Neural cell (in vitro differentiated cells): ENCODE measurements around the gene FAM171A1. TPM values are rescaled to one million over a fixed set of nuclear protein-coding genes. Genes with fewer than 3 reads are reported as not detected.

Source experiments
- H2AFZ ChIP-seq: fragments of 200-600, 300-800 bp; sonication (generic), shearing (Covaris generic); 2 replicates; pipeline ENCODE4 v1.6.0; 2014; ENCODE audit warnings: low read depth, mild to moderate bottlenecking, antibody characterized with exemption, low read length, moderate library complexity
- H3F3A ChIP-seq: fragments of 200-600 bp; shearing (Covaris generic); 2 replicates; pipeline ENCODE4 v1.6.1; 2016; ENCODE audit warnings: mild to moderate bottlenecking, moderate library complexity, mixed read lengths, antibody characterized with exemption, low read length; ENCODE audit not compliant: insufficient read depth, poor library complexity, severe bottlenecking
- H3K27ac ChIP-seq: fragments of 200-600, 300-800 bp; sonication (generic), shearing (Covaris generic); 2 replicates; pipeline ENCODE4 v1.5.1; 2014; ENCODE audit warnings: mild to moderate bottlenecking, low read length, moderate library complexity
- H3K27me3 ChIP-seq: fragments of 300-800, 200-600 bp; sonication (generic), shearing (Covaris generic); 2 replicates; pipeline ENCODE4 v1.6.0; 2014; ENCODE audit warnings: mild to moderate bottlenecking, low read depth, low read length, moderate library complexity; ENCODE audit not compliant: insufficient read depth
- H3K36me3 ChIP-seq: fragments of 300-800, 200-600 bp; sonication (generic), shearing (Covaris generic); 2 replicates; pipeline ENCODE4 v1.5.1; 2014; ENCODE audit warnings: mild to moderate bottlenecking, antibody characterized with exemption, low read length, moderate library complexity; ENCODE audit not compliant: insufficient read depth
- H3K4me2 ChIP-seq: fragments of 300-800, 200-600 bp; sonication (generic), shearing (Covaris generic); 2 replicates; pipeline ENCODE4 v1.6.0; 2014; ENCODE audit warnings: mild to moderate bottlenecking, low read length
- H3K4me3 ChIP-seq: fragments of 300-800, 200-600 bp; sonication (generic), shearing (Covaris generic); 2 replicates; pipeline ENCODE4 v1.5.1; 2014; ENCODE audit warnings: mild to moderate bottlenecking, low read length, moderate library complexity
- H3K79me2 ChIP-seq: fragments of 200-600 bp; shearing (Covaris generic); replicated peaks from 2 replicates; pipeline ENCODE4 v1.6.0; 2014; ENCODE audit warnings: mild to moderate bottlenecking, low read length, moderate library complexity; ENCODE audit not compliant: insufficient read depth
- H3K9ac ChIP-seq: fragments of 300-800, 200-600 bp; sonication (generic), shearing (Covaris generic); 2 replicates; pipeline ENCODE4 v1.6.1; 2016; ENCODE audit warnings: mild to moderate bottlenecking, low read length, mixed read lengths
- H3K9me2 ChIP-seq: fragments of 200-600 bp; shearing (Covaris generic); 2 replicates; pipeline ENCODE4 v1.6.1; 2016; ENCODE audit warnings: mild to moderate bottlenecking, low read length, mixed read lengths; ENCODE audit not compliant: insufficient read depth
- H3K9me3 ChIP-seq: fragments of 200-600, 300-800 bp; sonication (generic), shearing (Covaris generic); 2 replicates; pipeline ENCODE4 v1.6.1; 2016; ENCODE audit warnings: mild to moderate bottlenecking, mixed run types, low read length, moderate library complexity, mixed read lengths
- H4K20me1 ChIP-seq: fragments of 200-600 bp; shearing (Covaris generic); 2 replicates; pipeline ENCODE4 v1.6.1; 2016; ENCODE audit warnings: mild to moderate bottlenecking, mixed run types; ENCODE audit not compliant: insufficient read depth
- CTCF ChIP-seq: fragments of 450-650 bp; IDR thresholded peaks from 2 replicates; pipeline ENCODE4 v1.5.1; 2014; ENCODE audit warnings: antibody characterized with exemption, mild to moderate bottlenecking, moderate library complexity; ENCODE audit not compliant: poor library complexity, severe bottlenecking
- EP300 ChIP-seq: fragments of 450-650 bp; conservative IDR thresholded peaks from 2 replicates; pipeline ENCODE4 v1.6.1; 2014; ENCODE audit warnings: antibody characterized with exemption, mild to moderate bottlenecking, moderate library complexity; ENCODE audit not compliant: poor library complexity, severe bottlenecking
- EZH2 ChIP-seq: fragments of 200-600, 300-800 bp; shearing (Covaris generic), sonication (generic); IDR thresholded peaks from 2 replicates; pipeline ENCODE4 v1.6.1; 2014; ENCODE audit warnings: antibody characterized with exemption, low read length, borderline replicate concordance, mild to moderate bottlenecking; ENCODE audit not compliant: insufficient read depth, poor library complexity, severe bottlenecking
- MXI1 ChIP-seq: fragments of 450-650 bp; conservative IDR thresholded peaks from 2 replicates; pipeline ENCODE4 v1.6.1; 2014; ENCODE audit warnings: antibody characterized with exemption, mild to moderate bottlenecking; ENCODE audit not compliant: poor library complexity, severe bottlenecking
- POLR2AphosphoS5 ChIP-seq: IDR thresholded peaks from 2 replicates; pipeline ENCODE4 v1.6.1; 2012
- RAD21 ChIP-seq: fragments of 450-650 bp; conservative IDR thresholded peaks from 2 replicates; pipeline ENCODE4 v1.6.1; 2014; ENCODE audit warnings: antibody characterized with exemption, mild to moderate bottlenecking, moderate library complexity
- REST ChIP-seq: IDR thresholded peaks from 2 replicates; pipeline ENCODE4 v1.6.1; 2012; ENCODE audit warnings: borderline replicate concordance
- SMC3 ChIP-seq: fragments of 450-650 bp; conservative IDR thresholded peaks from 2 replicates; pipeline ENCODE4 v1.6.1; 2014; ENCODE audit warnings: antibody characterized with exemption, mild to moderate bottlenecking, moderate library complexity; ENCODE audit not compliant: poor library complexity
- TAF1 ChIP-seq: IDR thresholded peaks from 2 replicates; pipeline ENCODE4 v1.6.1; 2012; ENCODE audit warnings: low read depth
- polyA plus RNA-seq: library from polyadenylated mRNA; depleted of rRNA; stranded (reverse); fragments of >200 nt; gene quantifications from 2 replicates; pipeline ENCODE4 v1.2.3, GENCODE V29; 2014

FAM171A1 gene
- polyA plus RNA-seq, 1 donor from 2014 or later: 28.8 TPM

- no peaks in the 10 kb centered on the region for H3K9me2 ChIP-seq
- no peaks in the 10 kb centered on the region for H3F3A ChIP-seq
- peaks cover 8% of the 10 kb centered on the region for H3K79me2 ChIP-seq
- no peak overlapping the region for H3K4me3 ChIP-seq
- H4K20me1 ChIP-seq: no peaks in the 10 kb centered on the region
- no peak overlapping the region for H3K9ac ChIP-seq
- TF ChIP-seq POLR2AphosphoS5 (no peak), REST (no peak), EP300 (no peak), TAF1 (no peak), RAD21 (no peak), CTCF (no peak), MXI1 (no peak), EZH2 (no peak), SMC3 (no peak)
- H3K36me3 ChIP-seq: no peaks in the 10 kb centered on the region
- no peaks in the 10 kb centered on the region for H3K27me3 ChIP-seq
- no peak overlapping the region for H3K4me2 ChIP-seq
- no peak overlapping the region for H2AFZ ChIP-seq
- H3K9me3 ChIP-seq: no peaks in the 10 kb centered on the region
- no peak overlapping the region for H3K27ac ChIP-seq
Measured at GRCh38 chr10:15325944-15326284, 45.2 kb downstream of the FAM171A1 start.

GRCh38 chr10:15325243-15325943, 45.7 kb downstream of the FAM171A1 start:
- Histone ChIP-seq H3K9ac (no peak overlapping the region), H2AFZ (no peak overlapping the region), H3K27me3 (no peaks in the 10 kb centered on the region), H3K27ac (no peak overlapping the region), H3F3A (no peaks in the 10 kb centered on the region), H4K20me1 (no peaks in the 10 kb centered on the region), H3K9me2 (no peaks in the 10 kb centered on the region), H3K4me3 (no peak overlapping the region), H3K79me2 (peaks cover 8% of the 10 kb centered on the region), H3K4me2 (no peak overlapping the region), H3K9me3 (no peaks in the 10 kb centered on the region), H3K36me3 (no peaks in the 10 kb centered on the region)
- TF ChIP-seq REST: no peak
- no peak for TF ChIP-seq RAD21
- TF ChIP-seq EP300: no peak
- TF ChIP-seq POLR2AphosphoS5: no peak
- TF ChIP-seq TAF1: no peak
- TF ChIP-seq MXI1: no peak
- TF ChIP-seq EZH2: no peak
- no peak for TF ChIP-seq CTCF
- no peak for TF ChIP-seq SMC3
